Measurements from ENCODE around the gene SPAG5.

Gene SPAG5

GRCh38 chr17:28572259-28573039, 26.4 kb downstream of the SPAG5 start:
- no peak for DNase-seq

DNA sequence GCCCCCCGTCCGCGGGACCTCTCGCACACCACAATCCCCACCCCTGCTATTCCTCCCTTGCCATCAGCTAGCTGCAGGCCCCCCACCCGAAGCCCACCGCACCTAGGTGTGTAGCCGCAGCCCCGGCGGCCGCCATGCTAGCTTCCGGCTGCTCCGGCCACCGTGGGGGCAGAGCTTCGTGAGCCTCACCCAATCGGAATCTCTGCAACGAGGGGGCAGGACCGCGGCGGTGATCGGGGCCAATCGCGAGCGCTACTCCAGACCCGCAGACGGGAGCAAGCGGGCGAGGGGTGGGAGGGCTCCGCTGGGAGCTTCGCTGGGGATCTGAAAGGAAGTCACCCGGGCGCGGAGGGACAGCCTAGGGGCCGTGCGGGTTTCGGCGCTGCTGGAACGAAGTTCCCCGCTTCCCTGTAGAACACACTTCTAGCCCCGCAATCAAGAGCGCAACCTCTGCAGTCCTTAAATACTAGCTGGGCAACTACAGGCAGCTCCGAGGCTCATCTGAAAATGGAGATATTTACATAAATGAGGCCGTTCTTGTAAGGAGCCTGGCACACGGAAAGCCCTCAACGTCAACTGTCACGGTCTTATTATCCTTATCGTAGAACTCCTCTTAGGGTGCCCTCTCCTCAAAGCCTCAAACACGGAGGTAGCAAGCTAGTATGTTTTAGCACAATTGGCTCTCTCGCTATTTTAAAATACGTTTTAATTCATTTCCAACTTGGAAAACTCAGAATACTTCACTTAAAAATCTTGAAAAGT, 27.3 kb downstream of the SPAG5 start, which contains the start of gene PIGS:
Gene PIGS (minus strand): TSS at position 164 of the 762 bp plus-strand sequence. CDS start 28 bp downstream, at position 136.
- peak; percentile 91 for DNase-seq

DNA sequence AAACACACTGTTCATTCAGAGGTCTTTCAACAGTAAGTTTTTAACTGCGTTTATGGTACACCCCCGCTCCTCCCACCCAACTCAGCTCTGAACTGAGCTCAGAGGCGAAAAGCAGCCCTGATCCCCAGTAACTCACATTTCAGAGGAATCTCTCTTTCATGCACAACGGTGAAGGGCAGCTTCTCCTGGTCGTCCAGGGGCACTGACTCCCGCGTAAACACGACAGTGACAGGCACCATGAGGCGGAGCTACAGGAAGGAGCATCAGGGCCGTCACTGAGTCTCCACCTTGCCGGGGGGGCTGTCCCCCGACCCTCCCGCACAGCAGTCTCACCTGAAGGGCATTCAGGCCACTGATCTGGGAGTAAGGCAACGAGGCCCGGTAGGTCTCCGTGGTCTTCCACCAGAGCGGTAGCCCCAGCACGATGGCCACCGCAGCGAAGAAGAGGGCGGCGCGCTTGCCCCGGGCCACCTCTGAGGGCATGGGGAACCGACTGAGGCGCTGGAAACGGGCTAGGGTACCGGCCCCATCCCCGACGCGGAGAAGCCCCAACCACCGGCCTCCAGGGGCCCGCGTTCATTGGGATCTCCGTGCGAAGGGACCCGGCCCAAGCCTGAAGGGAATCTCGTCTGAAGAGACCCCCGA, 28.0 kb downstream of the SPAG5 start:
- DNase-seq, result no peak

DNA sequence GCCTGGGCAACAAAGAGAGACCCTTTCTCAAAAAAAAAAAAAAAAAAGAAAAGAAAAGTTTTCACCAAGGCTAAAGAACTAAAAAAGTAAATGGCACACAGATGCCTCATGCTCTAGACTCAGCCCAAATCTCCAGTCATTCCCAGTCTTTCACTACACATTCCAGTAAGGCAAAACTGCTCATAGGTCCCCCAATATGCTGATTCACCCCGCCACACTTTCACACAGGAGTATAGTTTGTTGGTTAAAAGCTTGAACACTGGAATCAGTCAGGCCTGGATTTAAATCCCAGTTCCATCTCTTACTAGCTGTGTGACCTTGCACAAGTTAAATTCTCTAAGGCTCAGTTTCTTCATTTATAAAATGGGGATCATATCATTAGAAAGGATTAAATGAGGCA, 29.4 kb downstream of the SPAG5 start:
- DNase-seq, result no peak

DNA sequence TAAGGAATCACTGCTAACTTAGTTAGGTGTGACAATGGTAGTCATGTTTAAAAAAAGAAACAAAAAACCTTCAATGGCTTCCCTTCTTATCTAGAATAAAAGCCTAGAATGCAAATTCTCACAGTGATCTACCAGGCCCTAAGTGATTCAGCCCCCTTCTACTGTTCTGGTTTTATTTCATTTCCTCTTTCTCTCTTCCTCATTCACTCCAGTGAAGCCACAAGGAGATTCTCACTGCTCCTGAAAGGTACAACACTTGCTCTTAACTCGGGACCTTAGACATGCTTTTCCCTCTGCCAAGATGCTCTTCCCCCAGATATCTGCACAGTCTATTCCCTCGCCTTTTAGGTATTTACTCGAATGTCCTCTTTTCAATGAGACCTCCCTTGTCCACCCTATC, 31.2 kb downstream of the SPAG5 start:
- DNase-seq, result peak; percentile 15

DNA sequence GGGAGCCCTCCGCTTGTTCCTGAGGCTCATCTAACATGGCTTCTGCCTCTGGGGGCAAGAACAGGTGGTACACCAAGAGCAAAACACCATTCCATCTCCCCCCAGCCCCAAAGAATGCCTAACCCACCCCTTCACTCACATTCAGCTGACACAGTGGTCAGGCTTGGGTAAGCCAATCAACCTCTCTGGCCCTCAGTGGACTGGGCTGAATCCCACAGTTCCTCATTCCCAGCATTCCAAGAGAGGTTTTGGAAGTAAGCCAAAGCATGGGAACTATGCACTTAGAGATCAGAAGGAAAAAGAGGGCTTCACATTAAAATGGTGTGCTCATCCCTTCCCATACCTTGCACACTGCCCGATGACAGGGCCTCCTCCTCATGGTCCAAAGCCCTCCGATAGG, 35.4 kb downstream of the SPAG5 start:
- DNase-seq, result no peak

GRCh38 chr17:28555022-28555421, 43.8 kb downstream of the SPAG5 start:
- no peak for DNase-seq

DNA sequence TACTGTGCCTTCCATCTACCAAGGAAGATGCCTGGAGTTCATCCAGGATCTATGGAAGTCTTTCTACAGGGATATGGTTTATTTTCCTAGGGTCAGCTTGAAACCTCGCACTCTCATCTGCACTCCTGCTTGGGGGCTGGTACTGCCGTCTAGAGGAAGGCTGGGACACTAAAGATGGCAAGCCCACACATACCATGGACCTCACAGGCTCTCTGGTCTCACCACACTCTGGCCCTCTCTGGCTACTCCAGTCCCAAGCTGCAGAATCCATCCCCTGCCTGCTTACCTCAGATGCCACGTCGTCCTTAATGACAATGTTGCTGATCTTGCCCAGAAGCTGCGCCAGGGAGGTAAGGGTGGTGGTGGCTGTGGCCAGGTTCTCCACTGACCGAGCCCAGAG, 44.3 kb downstream of the SPAG5 start:
- no peak for DNase-seq

DNA sequence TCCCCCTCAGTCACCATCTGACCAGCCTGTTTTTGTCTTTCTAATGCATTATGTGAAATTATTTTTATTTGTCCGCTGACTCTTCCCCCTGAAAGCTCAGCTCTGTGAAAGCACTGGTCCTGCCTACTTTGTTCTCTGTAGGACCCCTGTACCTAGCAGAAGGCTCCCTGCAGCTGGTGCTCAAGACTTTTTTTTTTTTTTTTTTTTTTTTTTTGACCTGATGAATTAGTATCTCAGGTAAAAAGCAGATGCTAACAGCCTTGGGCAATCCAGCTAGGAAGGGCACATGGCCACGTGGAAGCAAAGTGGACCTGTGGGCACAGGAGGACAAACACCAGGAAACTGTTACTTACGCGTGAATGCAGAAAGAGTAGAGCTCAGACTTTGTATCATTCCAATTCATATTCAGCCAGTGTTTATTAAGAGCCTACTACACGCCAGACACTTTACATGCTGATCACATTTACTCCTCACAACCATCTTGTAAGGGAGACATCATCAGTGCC, 45.8 kb downstream of the SPAG5 start:
- DNase-seq, result no peak

GRCh38 chr17:28552176-28552999, 46.4 kb downstream of the SPAG5 start, which contains the start of gene UNC119:
UNC119 (minus strand) TSS chr17:28552624; CDS start chr17:28552557, 67 bp downstream.
- peak; percentile 58 for DNase-seq

DNA sequence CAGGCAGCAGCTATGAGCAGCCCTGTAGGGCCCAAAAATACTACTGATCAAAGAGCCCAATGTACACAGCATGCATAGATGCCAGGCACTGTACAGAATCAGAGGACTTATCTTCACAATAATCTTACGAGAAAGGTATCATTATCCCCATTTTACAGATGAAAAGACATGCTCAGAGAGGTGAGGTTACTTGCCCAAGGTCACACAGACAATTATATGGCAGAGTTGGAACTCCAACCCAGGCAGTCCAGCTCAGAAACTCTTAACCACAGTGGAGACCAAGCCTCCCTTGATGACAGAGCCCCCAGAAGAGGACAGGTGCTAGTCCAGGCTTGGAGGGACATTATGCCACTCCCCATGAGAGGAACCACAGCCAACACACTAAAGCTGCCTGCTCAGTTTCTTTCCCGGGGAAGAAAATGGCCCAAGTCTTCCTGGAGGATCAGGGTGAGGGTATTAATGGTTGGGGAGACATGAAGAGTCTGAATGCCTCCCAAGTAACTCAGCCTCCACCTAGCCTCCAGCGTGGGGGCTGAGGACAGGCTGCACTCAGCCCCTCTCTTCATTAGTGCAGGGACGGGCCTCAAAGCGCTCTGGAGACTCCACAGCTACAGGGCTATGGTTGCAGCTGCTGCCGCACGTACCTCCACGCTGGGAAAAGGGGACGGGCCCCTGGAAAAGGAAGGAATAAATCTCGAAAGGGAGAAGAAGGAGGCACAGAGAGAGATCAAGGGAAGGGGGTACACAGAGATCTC, 47.2 kb downstream of the SPAG5 start:
- no peak for DNase-seq

DNA sequence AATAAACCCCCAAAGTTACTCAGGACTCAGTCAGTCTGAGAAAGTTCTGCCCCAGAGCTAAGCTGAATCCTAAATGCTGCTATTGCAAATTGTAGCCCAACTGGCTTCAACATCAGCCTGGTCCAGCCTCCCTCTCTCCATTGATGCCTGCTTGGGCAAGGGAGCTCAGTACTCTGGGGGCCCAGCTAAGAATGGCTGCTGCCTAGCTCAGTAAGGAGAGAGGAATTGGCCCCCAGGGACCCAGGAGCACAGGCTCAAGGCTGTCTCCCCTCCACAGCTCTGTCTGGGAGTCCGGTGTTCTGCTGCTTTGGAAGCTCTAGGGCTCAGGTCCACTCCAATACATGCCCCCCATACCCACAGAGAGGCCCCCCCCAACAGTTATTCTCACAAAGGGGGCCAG, 48.0 kb downstream of the SPAG5 start:
- no peak for DNase-seq

- DNase-seq, result no peak
Measured at GRCh38 chr17:28549236-28550132, 49.3 kb downstream of the SPAG5 start.

- DNase-seq, result no peak
Measured at GRCh38 chr17:28548417-28549130, 50.3 kb downstream of the SPAG5 start.

DNA sequence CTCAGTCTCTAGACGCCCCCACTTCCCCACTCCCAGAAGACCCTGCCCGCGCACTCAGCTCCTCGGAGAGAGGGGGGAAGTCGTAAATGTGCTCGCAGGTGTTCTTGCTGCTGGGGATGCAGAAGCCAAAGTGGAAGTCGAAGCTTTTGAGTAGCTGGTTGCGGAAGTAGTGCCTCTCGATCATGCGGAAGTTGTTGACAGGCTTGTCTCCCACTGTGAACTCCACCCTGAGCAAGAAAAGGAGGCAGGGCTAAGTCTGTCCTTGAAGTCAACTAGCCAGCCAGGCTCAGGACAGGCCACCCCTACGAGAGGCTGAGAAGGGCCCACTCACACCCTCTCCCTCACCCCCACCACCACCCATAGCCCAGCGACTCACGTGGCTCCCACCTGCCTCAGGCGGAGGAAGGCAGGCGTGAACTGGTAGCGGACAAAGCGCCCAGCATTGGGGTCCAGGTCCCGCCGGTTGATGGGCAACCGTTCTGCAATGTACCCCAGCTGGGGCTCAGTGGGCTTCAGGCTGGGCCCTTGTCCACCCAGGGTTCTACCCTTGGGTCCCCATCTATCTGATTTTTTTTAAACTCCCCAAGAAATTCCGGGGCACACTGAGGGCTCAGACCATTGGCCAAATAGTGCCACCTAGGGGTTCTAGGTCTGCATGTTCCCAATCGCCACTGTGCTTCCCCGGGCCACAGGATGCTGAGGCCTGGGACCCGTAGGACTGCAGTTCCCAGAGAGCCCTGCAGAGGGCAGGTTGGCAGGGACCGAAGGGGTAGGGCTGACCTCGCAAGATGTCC, 51.0 kb downstream of the SPAG5 start:
- peak; percentile 43 for DNase-seq

DNA sequence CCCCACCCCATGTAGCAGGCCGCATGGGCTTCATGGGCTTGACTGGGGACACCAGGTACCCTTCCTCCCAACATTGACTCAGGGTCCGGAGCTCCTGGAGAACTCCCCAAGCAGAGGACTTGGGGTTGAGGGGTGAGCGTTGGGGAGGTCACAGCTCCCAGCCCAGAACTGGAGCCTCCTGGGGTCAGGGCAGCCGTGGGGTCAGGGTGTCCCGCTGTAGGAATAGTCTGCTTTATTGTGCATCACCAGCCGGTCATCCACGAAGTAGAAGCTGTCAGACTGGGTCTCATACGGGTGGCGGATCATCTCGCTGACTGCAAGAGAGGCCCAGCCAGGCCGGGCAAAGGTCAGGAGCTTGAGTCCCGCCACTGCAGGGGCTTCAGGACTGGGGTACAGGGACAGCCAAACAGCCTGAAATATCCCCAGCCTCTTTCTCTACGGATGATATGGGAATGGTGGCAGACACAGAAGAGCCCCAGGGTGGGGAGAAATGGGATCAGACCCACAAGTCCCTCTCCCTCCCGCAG, 51.7 kb downstream of the SPAG5 start:
- no peak for DNase-seq

DNA sequence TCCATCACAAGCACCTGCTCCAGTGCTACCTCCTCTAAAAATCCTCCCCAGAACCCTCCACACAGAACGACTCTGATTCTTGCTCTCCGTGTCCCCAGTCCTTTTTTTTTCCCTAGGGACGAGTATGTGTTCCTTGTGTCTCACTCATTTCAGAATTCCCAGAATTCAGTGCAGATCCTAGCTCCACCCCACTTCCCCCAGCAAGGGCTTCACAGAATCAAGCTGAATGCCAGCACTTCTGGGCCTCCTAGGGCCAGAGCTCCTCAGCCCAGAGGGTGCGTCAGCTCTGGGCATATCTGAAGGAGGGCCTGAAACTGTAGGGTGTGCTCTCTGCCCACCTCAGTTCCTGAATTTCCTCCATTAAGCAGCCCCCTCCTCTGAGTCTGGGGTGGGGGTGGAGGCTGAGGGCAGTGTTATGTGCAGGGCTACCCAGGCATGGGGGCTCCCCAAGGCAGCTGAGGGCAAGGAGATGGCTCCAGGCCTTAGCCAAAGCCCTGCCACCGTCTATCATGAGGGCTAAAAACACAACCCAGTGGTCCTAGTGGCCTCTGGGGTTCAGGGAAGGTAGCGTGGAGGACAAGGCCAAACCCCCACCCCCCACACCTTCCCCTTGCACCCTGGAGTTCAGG, 52.9 kb downstream of the SPAG5 start:
- no peak for DNase-seq

DNA sequence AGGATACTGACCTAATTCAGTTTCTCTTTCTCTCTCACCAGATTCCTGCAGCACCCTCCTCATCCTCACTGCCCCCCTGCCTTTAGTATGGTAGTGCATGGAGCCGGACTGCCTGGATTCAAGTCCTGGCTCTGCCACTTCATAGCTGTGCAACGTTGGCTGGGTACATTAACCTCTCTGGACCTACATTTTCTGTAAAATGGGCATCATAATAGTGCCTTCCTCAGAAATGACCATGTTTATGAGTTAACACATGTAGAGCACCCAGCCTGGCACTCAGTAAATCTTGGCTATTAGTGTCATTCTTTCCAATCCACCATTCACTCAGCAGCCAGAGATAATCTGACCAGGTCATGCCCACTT, 53.7 kb downstream of the SPAG5 start:
- DNase-seq, result no peak

Data from GDM1 (cell line).